GM19397 (cell line): ENCODE results near the gene MOCS2.

ENCODE experiments used
- ATAC-seq: cut with Tn5 transposase; IDR thresholded peaks from one replicate; pipeline ENCODE4 v1.9.1; 2021; ENCODE audit warnings: mild to moderate bottlenecking, moderate library complexity; ENCODE audit not compliant: unreplicated experiment

Gene MOCS2

GRCh38 chr5:53095931-53096525, 13.5 kb downstream of the MOCS2 start:
- ATAC-seq = peak; percentile 78

GRCh38 chr5:53095217-53095616, 14.3 kb downstream of the MOCS2 start:
- ATAC-seq = no peak

DNA sequence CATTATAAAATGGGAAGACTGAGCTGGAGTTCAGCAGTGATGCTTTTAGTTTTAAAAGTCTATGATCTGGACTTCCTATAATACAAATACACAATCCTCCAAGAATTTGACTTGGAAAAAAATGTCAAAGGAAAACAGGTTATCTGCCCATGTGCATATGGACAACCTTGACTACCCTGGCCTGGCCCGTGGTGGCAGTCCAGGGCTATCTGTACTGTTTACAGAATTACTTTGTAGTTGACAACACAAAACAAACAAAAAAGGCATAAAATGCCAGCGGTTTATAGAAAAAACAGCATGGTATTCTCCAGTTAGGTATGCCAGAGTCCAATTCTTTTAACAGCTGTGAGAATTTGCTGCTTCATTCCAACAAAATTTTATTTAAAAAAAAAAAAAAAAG, 17.3 kb downstream of the MOCS2 start:
- no peak for ATAC-seq

DNA sequence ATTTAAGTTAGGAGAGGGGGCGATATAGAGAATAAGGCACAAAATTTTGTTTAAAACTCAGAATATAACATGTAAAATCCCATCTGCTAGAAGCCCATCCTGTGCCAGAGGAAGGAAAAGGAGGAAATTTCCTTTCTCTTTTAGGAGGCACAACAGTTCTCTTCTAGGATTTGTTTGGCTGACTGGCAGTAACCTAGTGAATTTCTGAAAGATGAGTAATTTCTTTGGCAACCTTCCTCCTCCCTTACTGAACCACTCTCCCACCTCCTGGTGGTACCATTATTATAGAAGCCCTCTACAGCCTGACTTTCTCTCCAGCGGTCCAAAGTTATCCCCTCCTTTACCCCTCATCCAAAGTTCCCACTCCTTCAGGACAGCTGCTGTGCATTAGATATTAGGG, 18.3 kb downstream of the MOCS2 start:
- ATAC-seq = no peak

DNA sequence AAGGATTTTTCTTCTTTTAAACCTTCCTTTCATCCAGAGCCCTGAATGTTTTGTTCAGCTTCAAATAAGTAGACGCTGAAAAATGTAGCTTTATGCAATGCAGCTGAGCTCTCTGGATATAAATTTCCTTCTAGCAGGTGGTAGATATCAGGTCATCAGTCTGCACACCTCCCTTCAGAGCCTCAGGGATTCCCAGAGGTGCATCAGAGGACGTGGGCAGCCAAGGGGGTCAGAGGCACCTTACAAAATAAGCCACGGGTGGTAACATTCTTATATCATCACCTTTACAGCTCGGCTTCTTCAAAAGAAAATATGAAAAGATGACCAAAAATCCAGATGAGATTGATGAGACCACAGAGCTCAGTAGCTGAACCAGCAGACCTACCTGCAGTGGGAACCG, 19.3 kb downstream of the MOCS2 start:
- ATAC-seq = no peak

DNA sequence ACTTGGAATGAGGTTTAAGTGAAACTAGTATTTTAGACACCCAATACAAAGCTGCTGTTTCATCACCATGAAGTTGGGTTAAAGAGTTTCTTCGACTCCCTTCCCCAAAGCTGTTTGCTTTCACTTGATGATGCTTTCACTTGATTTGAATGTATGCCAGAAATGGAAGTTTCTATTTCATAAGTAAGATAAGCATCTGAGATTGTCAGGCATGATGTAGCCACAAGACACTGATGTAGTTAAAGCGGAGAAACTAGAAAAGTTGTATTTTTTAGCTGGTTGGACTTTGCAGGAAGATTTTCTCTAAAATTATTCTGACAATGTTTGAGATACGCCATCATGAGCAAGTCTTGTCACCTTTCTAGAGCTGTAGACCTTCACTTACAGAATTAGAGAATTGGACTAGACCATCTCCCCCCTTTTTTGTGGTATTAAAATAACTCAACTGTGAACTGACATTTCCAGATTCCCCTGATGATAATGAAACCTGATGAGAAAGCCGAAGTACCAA, 20.0 kb downstream of the MOCS2 start:
- ATAC-seq = peak; percentile 73

- ATAC-seq = no peak
Observed at GRCh38 chr5:53087621-53088121, 21.9 kb downstream of the MOCS2 start.

DNA sequence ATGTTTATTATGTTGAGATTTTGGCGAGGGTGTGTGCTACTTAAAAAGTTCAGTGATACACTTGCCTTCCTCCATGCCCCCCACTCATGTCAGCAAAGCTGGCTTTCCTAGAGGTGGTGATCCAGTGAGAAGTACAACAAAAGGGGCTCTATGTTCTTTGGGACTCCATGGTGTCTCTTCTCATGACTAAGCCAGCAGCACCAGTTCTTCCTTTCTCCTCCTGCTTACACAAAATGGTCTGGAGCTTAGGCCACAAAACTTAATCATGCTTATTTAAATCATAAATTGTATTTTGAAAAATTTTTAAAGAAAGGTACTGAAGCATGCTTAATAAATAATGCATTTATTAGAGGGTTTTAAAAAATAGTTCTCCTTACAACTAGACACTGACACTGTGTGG, 22.4 kb downstream of the MOCS2 start:
- ATAC-seq = no peak

- no peak for ATAC-seq
Observed at GRCh38 chr5:53084546-53085255, 24.9 kb downstream of the MOCS2 start.

DNA sequence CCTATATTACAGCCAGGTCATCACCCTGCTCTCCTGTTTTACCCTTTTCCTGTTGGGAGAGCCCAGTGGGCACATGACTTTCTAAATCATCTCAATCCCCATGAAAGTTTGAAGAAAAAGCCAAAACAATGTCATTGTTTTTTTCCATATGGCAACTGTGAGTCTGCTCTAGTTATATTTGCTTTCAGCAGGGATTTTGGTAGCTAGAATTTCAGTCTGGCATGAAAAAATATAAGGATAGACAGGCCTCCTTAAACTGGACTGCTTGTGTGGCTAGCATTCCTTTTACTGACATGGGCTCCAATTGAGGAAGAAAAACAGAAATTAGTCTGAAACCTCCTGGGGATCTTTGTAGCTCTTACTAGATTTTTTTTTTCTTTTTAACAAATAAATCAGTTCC, 25.6 kb downstream of the MOCS2 start:
- ATAC-seq = no peak

- ATAC-seq = no peak
Observed at GRCh38 chr5:53080271-53080670, 29.3 kb downstream of the MOCS2 start.

- no peak for ATAC-seq
Observed at GRCh38 chr5:53076014-53076583, 33.5 kb downstream of the MOCS2 start.

DNA sequence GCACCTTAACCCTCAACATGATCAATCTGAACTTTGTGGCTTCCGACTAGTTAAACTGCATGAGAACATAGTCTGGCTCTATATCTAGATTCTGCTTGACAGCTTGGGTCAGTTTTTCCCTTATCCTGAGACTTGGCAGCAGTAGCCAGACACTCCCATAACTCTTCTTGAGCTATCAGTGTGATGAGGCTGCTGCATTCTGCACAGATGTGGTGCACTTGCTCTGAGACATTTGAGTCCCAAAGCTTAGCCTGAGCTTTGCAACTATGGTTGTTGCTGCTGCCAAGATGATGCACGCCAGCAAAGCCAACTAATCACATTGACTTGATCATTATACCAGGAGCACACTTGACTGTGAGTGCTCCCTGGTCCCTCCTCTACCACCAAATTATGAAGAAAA, 36.2 kb downstream of the MOCS2 start:
- ATAC-seq = no peak

DNA sequence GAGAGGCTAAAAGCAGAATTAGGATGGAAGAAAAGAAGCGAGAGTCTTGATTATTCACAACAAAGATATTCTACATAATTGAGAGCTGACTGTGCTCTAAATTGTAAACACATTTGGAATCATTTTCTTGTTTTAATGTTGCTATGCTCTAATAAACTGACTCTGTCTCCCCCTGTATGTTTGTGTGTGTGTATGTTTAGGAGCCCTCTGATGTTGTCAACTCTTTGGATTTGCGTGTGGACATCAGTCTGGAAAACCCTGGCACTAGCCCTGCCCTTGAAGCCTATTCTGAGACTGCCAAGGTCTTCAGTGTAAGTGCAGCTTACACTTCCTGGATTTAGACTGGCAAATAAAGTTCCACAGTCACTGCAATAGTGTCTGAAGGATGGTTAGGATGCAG, 37.8 kb downstream of the MOCS2 start:
- no peak for ATAC-seq

GRCh38 chr5:53071298-53071697, 38.3 kb downstream of the MOCS2 start:
- ATAC-seq = no peak

GRCh38 chr5:53069626-53070025, 39.9 kb downstream of the MOCS2 start:
- ATAC-seq = no peak

- ATAC-seq = no peak
Observed at GRCh38 chr5:53068291-53068836, 41.2 kb downstream of the MOCS2 start.

DNA sequence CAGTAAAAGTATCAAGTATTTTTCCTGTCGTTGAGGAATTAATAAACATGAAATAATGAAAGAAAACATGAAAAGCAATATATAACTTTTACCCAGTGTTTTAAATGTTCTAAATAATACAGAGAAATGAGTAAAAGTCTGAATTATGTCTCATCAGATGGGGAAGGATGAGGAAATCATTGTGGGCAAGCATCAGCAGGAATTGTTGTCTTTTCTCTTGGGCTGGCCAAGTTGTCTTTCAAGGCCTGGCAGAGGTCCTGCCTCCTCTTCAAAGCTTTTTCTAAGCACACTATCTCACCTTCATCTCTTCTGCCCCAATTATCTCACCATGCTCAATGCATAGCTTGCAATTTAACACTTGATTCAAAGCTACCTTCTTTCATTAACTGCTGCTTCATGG, 41.9 kb downstream of the MOCS2 start:
- ATAC-seq = no peak

DNA sequence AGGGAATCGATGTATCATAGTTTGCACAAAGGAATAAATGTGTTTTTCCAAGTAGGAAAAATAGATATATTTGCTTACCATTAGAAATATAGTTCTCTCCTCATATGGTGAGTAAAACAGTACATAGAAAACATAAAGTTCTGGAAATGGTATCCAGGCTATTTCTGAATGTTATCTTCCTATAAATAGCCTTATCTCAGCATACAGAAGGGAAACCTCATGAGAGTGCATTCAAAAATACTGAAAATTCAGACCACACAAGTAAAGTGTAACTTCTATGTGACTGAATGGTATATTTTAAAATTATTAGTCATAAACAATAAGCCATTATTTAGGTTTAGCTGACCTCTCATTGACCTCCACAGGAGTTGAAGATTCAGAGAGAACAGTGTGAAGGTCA, 43.5 kb downstream of the MOCS2 start:
- ATAC-seq = no peak

- ATAC-seq = no peak
Observed at GRCh38 chr5:53063791-53064190, 45.8 kb downstream of the MOCS2 start.

DNA sequence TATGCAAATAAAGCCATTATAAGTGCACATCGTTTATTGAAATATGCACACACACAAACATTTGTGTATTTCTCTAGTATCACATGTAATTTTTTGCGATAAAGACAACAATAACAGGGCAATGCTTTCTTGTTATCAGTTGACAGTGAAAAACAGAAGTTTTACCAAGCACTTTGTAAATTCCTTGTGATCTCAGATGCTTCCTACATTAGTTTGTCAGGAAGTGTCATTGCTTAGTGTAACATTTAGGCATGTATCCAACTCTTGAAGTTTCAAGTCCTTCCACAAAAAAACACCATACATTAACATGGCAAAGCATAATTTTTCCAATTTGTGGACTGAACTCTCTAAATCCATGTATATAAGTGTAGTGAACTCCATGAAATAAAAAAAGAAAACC, 46.4 kb downstream of the MOCS2 start:
- ATAC-seq = no peak

GRCh38 chr5:53059281-53059680, 50.3 kb downstream of the MOCS2 start:
- ATAC-seq = no peak
